COR-L47 (cell line): ENCODE measurements around the gene KCNT1.

ENCODE experiments used
- DNase-seq: peaks from one replicate; lab custom pipeline; 2025; lab: John Stamatoyannopoulos, UW

The KCNT1 gene

GRCh38 chr9:135673941-135674340 is 28.0 kb upstream of the KCNT1 start:
- DNase-seq = no peak

- DNase-seq = no peak
Measured at GRCh38 chr9:135674977-135675376, 27.0 kb upstream of the KCNT1 start.

- DNase-seq = no peak
Measured at GRCh38 chr9:135676891-135677290, 25.1 kb upstream of the KCNT1 start.

GRCh38 chr9:135677641-135678168 is 24.3 kb upstream of the KCNT1 start:
- DNase-seq = no peak

- no peak for DNase-seq
Measured at GRCh38 chr9:135678236-135679017, 23.6 kb upstream of the KCNT1 start.

GRCh38 chr9:135680056-135680455 is 21.9 kb upstream of the KCNT1 start:
- no peak for DNase-seq

GRCh38 chr9:135681161-135681560 is 20.8 kb upstream of the KCNT1 start:
- no peak for DNase-seq

GRCh38 chr9:135683401-135684034 is 18.5 kb upstream of the KCNT1 start:
- DNase-seq = no peak

GRCh38 chr9:135684691-135685090 is 17.3 kb upstream of the KCNT1 start:
- DNase-seq = no peak

GRCh38 chr9:135687216-135687615 is 14.8 kb upstream of the KCNT1 start:
- no peak for DNase-seq

- DNase-seq = no peak
Measured at GRCh38 chr9:135689011-135689410, 13.0 kb upstream of the KCNT1 start.

- DNase-seq = no peak
Measured at GRCh38 chr9:135690836-135691570, 11.0 kb upstream of the KCNT1 start.

- DNase-seq = no peak
Measured at GRCh38 chr9:135692410-135692809, 9.6 kb upstream of the KCNT1 start.

- no peak for DNase-seq
Measured at GRCh38 chr9:135693265-135693664, 8.7 kb upstream of the KCNT1 start.

GRCh38 chr9:135693771-135694170 is 8.2 kb upstream of the KCNT1 start:
- DNase-seq = no peak

- no peak for DNase-seq
Measured at GRCh38 chr9:135694414-135694813, 7.6 kb upstream of the KCNT1 start.

- DNase-seq = no peak
Measured at GRCh38 chr9:135695036-135695435, 6.9 kb upstream of the KCNT1 start.

- no peak for DNase-seq
Measured at GRCh38 chr9:135695642-135696041, 6.3 kb upstream of the KCNT1 start.

GRCh38 chr9:135696446-135696845 is 5.5 kb upstream of the KCNT1 start:
- DNase-seq = no peak

- DNase-seq = no peak
Measured at GRCh38 chr9:135697226-135697625, 4.8 kb upstream of the KCNT1 start.

GRCh38 chr9:135698236-135698635 is 3.7 kb upstream of the KCNT1 start:
- no peak for DNase-seq

GRCh38 chr9:135698767-135699166 is 3.2 kb upstream of the KCNT1 start:
- no peak for DNase-seq

- DNase-seq = no peak
Measured at GRCh38 chr9:135699440-135699839, 2.5 kb upstream of the KCNT1 start, which contains the start of gene SOHLH1. SOHLH1 (minus strand) TSS chr9:135699481; CDS start chr9:135699467, 14 bp downstream.
